A673 (cell line): ENCODE results near the gene SOX14. TPM values are rescaled to one million over a fixed set of nuclear protein-coding genes. Genes with fewer than 3 reads are reported as not detected.

Experiments
- BruUV-seq: library from RNA; stranded (reverse); fragments of 400-500 nt; replicated peaks from 2 replicates; lab custom pipeline; 2021; lab: Mats Ljungman, UMichigan
- CTCF ChIA-PET: fragments of 300-600 bp; sonication (Branson Sonifier 250); formaldehyde crosslinking; loops from one replicate; lab custom pipeline; 2022; ENCODE audit warnings: antibody characterized with exemption; lab: Charles Lee
- POLR2A ChIA-PET: fragments of 300-600 bp; sonication (Branson Sonifier 250); formaldehyde crosslinking; loops from one replicate; lab custom pipeline; 2022; ENCODE audit warnings: antibody characterized with exemption; ENCODE audit not compliant: low non-redundant PET; lab: Charles Lee
- DNase-seq: peaks from one replicate; pipeline ENCODE4 v3.0.0-alpha.2; 2015; ENCODE audit warnings: low spot score
- H3K27ac ChIP-seq: fragments of 200-600 bp; sonication (generic); 2 replicates; pipeline ENCODE4 v1.5.1; 2016; ENCODE audit warnings: mixed run types, low read depth, mild to moderate bottlenecking, mixed read lengths, antibody characterized with exemption, low read length; ENCODE audit not compliant: poor library complexity, severe bottlenecking
- H3K27me3 ChIP-seq: fragments of 200-600 bp; sonication (generic); replicated peaks from 2 replicates; pipeline ENCODE4 v1.6.1; 2017; ENCODE audit warnings: mixed run types, low read depth, mild to moderate bottlenecking, mixed read lengths, antibody characterized with exemption, low read length; ENCODE audit not compliant: insufficient read depth, poor library complexity
- H3K36me3 ChIP-seq: fragments of 200-600 bp; sonication (generic); 2 replicates; pipeline ENCODE4 v1.6.1; 2016; ENCODE audit warnings: mixed run types, mild to moderate bottlenecking, mixed read lengths, antibody characterized with exemption, low read length; ENCODE audit not compliant: insufficient read depth, poor library complexity, severe bottlenecking
- H3K4me1 ChIP-seq: fragments of 200-600 bp; sonication (generic); 2 replicates; pipeline ENCODE4 v1.6.1; 2017; ENCODE audit warnings: mixed run types, mild to moderate bottlenecking, mixed read lengths, antibody characterized with exemption, low read length; ENCODE audit not compliant: insufficient read depth, poor library complexity, severe bottlenecking
- H3K4me3 ChIP-seq: fragments of 200-600 bp; sonication (generic); 2 replicates; pipeline ENCODE4 v1.5.1; 2016; ENCODE audit warnings: low read depth, mixed run types, mild to moderate bottlenecking, mixed read lengths, low read length; ENCODE audit not compliant: poor library complexity, severe bottlenecking
- H3K9me3 ChIP-seq: fragments of 200-600 bp; sonication (generic); 2 replicates; pipeline ENCODE4 v1.6.1; 2016; ENCODE audit warnings: mixed run types, low read depth, mild to moderate bottlenecking, mixed read lengths, antibody characterized with exemption, low read length; ENCODE audit not compliant: poor library complexity, severe bottlenecking
- EZH2 ChIP-seq: fragments of 200-600 bp; sonication (generic); IDR thresholded peaks from 2 replicates; pipeline ENCODE4 v1.6.1; 2017; ENCODE audit warnings: borderline replicate concordance, low read depth, mild to moderate bottlenecking, mixed read lengths, antibody characterized with exemption, low read length; ENCODE audit not compliant: poor library complexity, severe bottlenecking
- intact Hi-C: fragments of 100-400 bp; cut with micrococcal nuclease; formaldehyde crosslinking; loops from one replicate; pipeline ENCODE4 v1.10.0; 2022; ENCODE audit not compliant: unreplicated experiment
- total RNA-seq: library from RNA; stranded (reverse); gene quantifications from 2 replicates; pipeline ENCODE4 v1.2.3, GENCODE V29; 2021
- TF ChIP-seq, protein P1 (sequence below): fragments of 300-800, 200-600 bp; sonication (generic); conservative IDR thresholded peaks from 2 replicates; pipeline ENCODE4 v1.5.1; 2017; ENCODE audit warnings: low read depth, mild to moderate bottlenecking, antibody characterized with exemption, low read length, moderate library complexity, mixed read lengths

Gene SOX14
- total RNA-seq, 1 experiment from 2014 or later: not detected

DNA sequence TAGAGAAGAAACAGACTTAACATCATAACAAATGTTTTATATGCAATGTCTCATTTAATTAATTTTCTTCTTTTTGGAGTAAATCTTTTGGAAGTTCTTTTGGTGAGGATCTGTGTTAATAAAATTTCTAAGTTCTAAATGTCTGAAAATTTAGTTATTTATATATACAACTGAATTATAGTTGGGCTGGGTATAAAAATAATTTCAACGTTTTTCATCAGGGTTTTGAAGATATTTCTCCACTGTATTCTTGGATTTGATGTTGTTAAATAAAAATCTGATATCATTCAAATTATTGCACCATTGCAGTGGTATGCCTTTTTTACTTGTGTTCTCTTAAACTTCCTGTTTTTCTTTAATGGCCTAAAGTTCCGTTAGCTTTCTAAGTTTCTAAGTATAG is 26.9 kb upstream of the SOX14 start:
- BruUV-seq: no TSS peak
- H3K36me3 ChIP-seq: no peaks in the 10 kb centered on the region
- H3K4me1 ChIP-seq: no peaks in the 10 kb centered on the region
- H3K9me3 ChIP-seq: peaks cover 17% of the 10 kb centered on the region
- no peaks in the 10 kb centered on the region for H3K27me3 ChIP-seq
- CTCF ChIA-PET: no interaction called here
- H3K4me3 ChIP-seq: no peak overlapping the region
- no peak overlapping the region for H3K27ac ChIP-seq
- TF ChIP-seq, protein P1, sequence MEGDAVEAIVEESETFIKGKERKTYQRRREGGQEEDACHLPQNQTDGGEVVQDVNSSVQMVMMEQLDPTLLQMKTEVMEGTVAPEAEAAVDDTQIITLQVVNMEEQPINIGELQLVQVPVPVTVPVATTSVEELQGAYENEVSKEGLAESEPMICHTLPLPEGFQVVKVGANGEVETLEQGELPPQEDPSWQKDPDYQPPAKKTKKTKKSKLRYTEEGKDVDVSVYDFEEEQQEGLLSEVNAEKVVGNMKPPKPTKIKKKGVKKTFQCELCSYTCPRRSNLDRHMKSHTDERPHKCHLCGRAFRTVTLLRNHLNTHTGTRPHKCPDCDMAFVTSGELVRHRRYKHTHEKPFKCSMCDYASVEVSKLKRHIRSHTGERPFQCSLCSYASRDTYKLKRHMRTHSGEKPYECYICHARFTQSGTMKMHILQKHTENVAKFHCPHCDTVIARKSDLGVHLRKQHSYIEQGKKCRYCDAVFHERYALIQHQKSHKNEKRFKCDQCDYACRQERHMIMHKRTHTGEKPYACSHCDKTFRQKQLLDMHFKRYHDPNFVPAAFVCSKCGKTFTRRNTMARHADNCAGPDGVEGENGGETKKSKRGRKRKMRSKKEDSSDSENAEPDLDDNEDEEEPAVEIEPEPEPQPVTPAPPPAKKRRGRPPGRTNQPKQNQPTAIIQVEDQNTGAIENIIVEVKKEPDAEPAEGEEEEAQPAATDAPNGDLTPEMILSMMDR: no peak
- DNase-seq: no peak
- intact Hi-C loops: no loop called here
- POLR2A ChIA-PET: no interaction called here

DNA sequence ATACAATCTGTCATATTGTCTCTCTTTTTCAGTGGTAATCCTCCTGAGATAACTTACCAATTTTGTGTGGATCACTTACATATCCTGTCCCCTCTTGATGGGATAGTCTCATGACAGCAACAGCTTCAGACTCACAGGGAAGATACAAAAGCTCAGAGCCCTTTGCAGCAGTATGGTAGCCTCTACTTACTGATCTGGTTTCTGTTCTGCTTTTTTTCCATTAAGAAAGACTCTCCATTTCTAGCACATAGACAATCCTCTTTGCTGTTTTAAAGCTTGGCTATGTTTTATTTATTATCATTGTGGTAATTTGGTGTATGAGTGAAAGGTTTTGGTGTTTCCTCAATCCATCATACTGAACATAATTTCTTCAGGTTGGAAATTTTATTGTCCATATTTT is 25.4 kb upstream of the SOX14 start:
- Histone ChIP-seq H3K36me3 (no peaks in the 10 kb centered on the region), H3K9me3 (peaks cover 17% of the 10 kb centered on the region), H3K4me1 (no peaks in the 10 kb centered on the region), H3K4me3 (no peak overlapping the region), H3K27me3 (no peaks in the 10 kb centered on the region), H3K27ac (no peak overlapping the region)
- no TSS peak for BruUV-seq
- DNase-seq: no peak
- intact Hi-C loops: no loop called here
- no peak for TF ChIP-seq EZH2
- TF ChIP-seq, protein P1: no peak
- ChIA-PET POLR2A (no interaction called here), CTCF (no interaction called here)

DNA sequence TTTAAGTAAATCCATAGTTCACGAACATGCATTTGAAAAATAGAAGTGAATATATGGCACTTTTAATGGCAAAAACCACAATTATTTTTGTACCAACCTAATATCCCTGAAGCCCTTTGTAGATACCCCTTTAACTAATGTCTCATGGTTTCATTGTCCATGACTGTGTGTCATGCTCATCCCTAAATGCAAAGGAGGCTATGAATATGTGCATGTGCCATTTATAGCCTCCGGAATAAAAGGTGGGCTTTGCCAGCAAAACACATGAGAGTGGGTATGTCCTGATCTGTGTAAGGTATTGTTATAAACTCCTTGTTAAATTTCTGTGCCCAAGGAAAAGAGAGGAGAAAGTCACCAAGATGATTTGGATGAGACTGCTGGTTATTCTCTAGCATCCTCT is 20.5 kb upstream of the SOX14 start:
- no peak overlapping the region for H3K4me3 ChIP-seq
- intact Hi-C loops: no loop called here
- no peak overlapping the region for H3K27ac ChIP-seq
- no peak for DNase-seq
- no peaks in the 10 kb centered on the region for H3K4me1 ChIP-seq
- ChIA-PET POLR2A (no interaction called here), CTCF (no interaction called here)
- no peaks in the 10 kb centered on the region for H3K9me3 ChIP-seq
- TF ChIP-seq, protein P1: no peak
- TF ChIP-seq EZH2: no peak
- BruUV-seq: no TSS peak
- no peaks in the 10 kb centered on the region for H3K36me3 ChIP-seq
- peaks cover 16% of the 10 kb centered on the region for H3K27me3 ChIP-seq
